Putamen (tissue), 1 donor: Measurements from ENCODE around the gene DPP10.

Source experiments
- DNase-seq: peaks from one replicate; pipeline ENCODE4 v3.0.0-alpha.2; 2016; ENCODE audit warnings: low spot score

Gene DPP10

DNA sequence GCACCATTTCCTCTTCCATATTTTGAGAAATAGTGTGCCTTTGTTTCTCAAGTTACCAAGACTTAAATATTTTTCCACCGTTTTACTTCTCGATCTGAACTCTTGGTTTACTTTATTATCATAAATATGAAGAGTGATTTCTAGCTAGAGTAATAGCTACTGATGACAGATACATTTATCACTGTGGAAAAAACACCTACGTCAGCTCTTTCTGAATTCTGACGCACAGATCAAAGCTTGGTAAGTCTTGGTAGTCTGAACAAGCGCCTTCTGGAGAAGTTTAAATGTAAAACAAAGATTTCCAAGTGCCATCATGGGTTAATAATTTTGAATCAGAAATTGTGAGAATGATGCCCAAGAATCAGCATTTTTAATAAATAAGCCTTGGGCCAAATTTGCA, 367.7 kb downstream of the DPP10 start:
- no peak for DNase-seq

- no peak for DNase-seq
Measured at GRCh38 chr2:114812261-114812660, 369.8 kb downstream of the DPP10 start.

DNA sequence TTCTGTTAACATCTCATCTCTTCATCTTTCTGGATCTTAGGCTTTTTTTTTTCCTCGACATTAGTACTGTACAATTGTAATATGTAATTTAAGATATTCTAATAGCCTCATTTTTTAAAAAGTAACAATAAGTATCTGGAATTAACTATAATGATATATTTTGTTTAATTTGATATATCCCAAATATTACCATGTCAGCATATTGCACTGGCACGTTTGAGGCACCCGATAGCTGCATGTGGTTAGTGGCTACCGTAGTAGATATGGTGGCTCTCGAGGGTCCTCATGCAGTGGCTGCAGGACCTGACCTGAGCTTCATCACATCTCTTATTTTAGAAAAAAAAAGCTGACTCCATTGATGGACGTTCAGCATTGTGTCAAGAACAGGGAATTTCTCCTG, 371.9 kb downstream of the DPP10 start:
- no peak for DNase-seq

DNA sequence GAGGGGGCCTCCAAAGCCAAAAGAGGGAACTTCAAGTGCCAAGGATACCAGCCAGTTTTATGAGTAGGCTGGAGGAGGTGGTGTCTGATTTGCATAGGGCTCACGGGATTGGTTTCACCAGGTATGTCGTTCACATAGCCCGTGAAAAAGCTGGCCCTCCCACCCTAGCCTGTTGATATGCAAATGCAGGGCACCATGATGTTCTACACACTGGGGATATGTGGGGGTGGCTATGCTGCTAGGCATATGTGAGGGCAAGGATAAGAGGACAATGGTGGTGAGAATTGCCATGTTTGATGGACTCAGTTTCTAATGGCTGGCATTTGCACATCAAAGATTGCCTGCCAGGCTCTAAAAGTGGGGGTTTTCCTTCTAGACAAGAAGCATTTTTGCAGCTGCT, 378.6 kb downstream of the DPP10 start:
- no peak for DNase-seq

- no peak for DNase-seq
Measured at GRCh38 chr2:114843963-114844362, 401.5 kb downstream of the DPP10 start.

- DNase-seq, result no peak
Measured at GRCh38 chr2:114857196-114857595, 414.8 kb downstream of the DPP10 start.

- no peak for DNase-seq
Measured at GRCh38 chr2:114859726-114860510, 417.5 kb downstream of the DPP10 start.

DNA sequence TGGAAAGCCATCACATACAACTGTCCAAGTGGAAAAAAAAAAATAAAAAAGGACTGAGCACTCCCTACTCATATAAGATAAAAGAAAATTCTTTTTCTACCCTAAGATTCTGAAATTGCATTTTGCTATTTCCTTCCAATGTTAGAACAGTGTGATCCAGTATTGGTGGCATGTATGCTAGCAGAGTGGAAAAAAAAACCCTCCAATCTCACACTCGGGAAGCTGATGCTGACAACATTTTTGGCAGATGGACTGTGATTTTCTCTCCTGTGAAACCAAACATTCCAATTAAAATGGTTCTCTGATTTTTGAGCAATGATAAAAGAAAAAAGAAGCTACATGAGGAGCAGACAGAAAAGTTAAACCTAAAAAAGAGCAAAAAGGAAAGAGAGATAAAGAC, 419.8 kb downstream of the DPP10 start:
- no peak for DNase-seq

GRCh38 chr2:114864901-114865300, 422.5 kb downstream of the DPP10 start:
- DNase-seq, result no peak

DNA sequence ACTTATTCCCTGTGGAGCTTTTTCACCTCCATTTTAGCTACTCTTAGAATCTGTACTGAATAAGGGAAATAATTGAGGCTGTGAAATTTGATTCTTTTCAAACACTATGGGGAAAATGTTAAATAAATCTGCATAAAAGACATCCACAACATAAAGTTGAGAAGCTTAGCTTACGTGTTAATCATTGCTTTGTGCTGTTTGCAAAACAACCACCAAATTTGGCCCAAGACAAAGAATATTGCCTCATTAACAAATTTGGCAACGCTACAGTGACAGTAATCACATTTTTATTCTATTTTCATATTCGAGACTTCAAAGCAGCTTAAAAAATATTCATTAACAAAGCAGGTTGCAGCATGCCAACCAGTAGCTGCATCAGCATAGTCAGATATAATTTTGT, 437.6 kb downstream of the DPP10 start:
- no peak for DNase-seq

DNA sequence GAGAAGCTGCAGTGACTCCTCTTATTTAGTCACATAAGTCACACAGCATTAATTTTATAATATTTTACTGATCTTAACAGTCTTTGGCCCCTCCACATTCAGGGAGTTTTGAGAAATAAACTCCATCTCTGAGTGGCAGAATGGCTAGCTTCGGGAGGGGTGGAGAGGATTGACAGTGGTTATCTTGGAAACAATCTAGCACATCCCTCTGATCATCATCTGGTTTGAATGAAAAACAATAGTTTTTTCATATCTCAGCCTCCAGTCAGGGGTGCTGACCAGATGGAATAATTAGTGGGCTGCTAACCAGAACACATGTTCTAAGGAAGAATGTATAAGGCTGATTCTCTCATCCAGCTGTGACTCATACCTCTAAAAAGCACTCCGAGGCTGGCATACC, 477.5 kb downstream of the DPP10 start:
- DNase-seq, result no peak

- no peak for DNase-seq
Measured at GRCh38 chr2:114922076-114922475, 479.6 kb downstream of the DPP10 start.

DNA sequence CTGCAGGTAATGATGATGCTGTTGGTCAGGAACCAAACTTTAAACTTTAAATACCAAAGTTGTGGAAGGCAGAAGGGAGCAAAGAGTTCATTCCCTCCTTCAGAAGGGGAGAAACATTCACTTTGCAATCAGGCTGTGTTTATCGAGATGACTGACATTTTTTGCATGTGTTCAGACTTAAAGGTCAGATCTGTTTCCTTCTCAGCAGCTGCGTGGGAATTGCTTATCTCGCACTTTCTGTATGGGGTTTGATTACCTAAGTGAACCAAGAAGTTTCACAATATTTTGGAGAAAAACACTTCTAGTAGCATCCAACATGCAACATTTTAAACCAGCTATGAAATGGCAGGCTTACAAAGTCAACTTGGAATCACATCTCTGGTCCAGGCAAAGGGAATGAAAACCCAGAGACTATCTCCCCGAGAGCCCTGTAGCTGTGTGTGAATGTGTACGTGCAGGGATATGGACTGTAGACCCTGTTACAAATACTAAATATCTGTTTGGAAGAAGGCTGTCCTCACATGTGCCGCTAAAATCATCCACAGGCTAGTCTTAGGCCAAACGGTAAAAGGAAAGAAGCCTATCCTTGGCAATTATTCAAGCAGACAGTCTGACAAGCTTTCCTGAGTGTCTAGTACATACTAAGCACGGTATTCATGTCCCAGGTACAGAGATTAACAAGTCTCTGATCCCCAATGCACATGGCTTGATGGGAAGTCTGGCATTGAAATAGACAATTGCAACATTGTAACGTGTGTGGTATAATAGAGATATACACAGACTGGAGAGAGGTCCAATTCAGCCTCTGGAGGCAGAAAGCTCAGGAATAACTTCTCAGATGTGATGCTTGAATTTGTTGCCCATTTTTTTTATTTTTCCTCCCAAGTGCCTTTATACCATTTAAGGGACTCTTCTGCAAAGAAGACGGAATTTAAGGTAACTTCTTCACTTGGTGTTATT, 483.1 kb downstream of the DPP10 start:
- no peak for DNase-seq

DNA sequence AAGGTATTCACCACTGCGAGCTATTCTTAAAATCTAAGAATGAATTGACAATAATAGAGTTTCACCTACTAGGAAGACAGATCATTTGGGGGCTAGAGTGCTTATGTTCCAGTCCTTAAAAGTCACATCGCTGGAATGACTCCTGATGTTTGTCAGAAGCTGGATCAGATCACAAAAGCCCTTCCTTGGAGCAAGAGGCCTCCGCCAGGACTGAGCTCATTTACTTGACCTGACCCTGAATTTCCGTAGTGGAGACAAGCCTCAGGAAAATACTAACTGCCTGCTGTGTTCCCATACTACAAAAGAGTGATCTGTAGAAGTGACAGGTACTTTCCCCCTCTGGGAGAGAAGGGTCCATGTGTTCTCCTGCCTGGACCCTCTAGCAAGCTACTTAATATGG, 483.9 kb downstream of the DPP10 start:
- no peak for DNase-seq

GRCh38 chr2:114929225-114929624, 486.8 kb downstream of the DPP10 start:
- no peak for DNase-seq

DNA sequence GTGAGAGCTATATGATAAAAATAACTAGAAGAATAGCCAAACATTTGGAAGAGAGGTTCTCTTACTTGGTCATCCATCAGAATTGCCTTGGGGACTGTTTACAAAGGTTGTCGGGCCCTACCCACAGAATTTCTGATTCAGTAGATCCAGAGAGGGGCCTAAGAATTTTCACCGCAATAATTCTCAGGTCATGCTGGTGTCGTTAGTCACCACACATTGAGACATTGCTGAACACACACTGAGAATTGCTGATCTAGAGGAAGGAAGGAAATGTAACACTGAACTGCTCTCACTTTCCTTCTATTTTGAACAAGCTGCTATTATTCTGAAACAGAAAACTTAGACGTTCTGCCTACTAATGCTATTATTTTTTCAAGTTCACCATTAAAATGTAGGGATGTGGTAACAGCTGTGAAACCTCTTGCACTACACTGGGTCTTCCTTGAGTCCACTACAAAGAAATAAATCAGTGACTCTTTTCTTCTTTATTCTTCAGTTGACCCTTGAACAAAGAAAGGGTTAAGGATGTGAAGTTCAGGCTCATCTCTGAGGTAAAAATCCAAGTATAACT, 491.3 kb downstream of the DPP10 start:
- DNase-seq, result no peak

DNA sequence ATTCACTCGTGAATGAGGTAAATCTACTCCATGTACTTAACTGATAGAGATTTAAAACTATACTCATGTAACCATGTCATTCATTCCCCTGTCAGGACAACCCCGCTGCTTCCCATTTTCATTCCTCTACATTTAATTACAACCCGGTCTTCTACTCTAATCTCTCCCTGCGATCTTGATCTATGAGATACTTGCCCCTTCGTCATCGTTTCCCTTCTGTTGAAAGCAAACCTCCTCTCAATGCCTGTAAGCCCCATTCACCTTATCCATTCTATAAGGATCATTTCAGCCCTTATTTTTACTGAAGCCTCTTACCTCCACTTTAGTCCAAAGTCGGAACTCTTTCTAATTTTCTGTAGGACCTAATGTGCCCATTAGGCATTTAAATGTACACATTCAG, 492.6 kb downstream of the DPP10 start:
- DNase-seq, result no peak

- DNase-seq, result no peak
Measured at GRCh38 chr2:114937366-114937930, 495.0 kb downstream of the DPP10 start.

- DNase-seq, result peak; percentile 3
Measured at GRCh38 chr2:114940785-114941458, 498.5 kb downstream of the DPP10 start.

DNA sequence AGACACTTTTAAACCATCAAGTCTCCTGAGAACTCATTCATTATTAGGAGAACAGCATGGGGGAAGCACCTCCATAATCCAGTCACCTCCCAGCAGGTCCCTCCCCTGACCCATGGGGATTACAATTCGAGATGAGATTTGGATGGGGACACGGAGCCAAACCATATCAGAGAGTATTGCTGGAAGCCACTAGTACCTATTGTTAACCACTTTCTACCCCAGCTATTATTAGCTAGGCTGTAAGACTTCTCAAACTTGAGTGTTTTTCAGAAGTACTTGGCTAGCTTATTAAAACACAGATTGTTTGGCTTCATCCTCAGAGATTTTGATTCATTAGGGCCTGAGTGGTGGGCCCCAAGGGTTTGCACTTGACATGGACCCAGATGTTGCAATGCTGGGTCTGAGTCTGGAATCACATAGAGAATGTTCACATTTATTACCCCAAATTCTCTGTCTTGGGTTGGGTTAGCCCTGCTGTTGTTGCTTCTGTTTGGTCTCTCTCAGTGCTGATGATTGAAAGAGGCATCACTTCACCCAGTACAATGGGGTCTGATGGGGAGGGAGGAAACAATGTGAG, 506.9 kb downstream of the DPP10 start:
- no peak for DNase-seq

DNA sequence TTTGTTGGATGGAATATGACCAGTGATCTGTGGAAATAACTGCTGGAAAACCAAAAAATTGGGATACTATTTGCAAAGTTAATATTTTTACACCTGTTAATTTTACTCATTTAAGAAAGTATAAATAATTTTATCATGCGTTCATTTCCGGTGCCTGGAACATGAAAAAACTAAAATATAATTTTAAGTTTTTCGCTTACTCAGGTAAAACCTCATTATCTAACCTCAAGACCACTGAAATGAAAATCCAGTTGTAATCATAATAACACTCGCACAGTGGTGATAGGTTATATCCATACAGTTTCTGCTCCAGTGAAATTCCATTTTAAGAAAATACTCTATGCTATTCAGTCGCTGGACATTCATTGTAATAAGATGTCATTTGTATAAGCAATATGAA, 517.9 kb downstream of the DPP10 start:
- no peak for DNase-seq

- no peak for DNase-seq
Measured at GRCh38 chr2:114962532-114962931, 520.1 kb downstream of the DPP10 start.
